GM12891 (cell line): ENCODE data around the gene TSEN2.
"Not testable (repeated sequence)": the region's sequence is repeated elsewhere in the genome, so short reads cannot be mapped to it uniquely, and the experiment has no call there.

Experiments used
- DNase-seq: peaks from one replicate; pipeline ENCODE4 v3.0.0; 2011; ENCODE audit warnings: low spot score; ENCODE audit not compliant: insufficient read length
- FAIRE-seq: peaks from 2 replicates; lab custom pipeline; 2011; peaks lifted over from hg19 to GRCh38; lab: Jason Lieb, UNC
- PAX5 ChIP-seq: IDR thresholded peaks from 2 replicates; pipeline ENCODE4 v1.6.1; 2011; ENCODE audit warnings: low read length, moderate library complexity, mild to moderate bottlenecking; ENCODE audit not compliant: insufficient read depth, severe bottlenecking
- POLR2A ChIP-seq: IDR thresholded peaks from 2 replicates; pipeline ENCODE4 v1.6.1; 2011; ENCODE audit warnings: low read depth, low read length, control low read depth
- POLR2AphosphoS5 ChIP-seq: IDR thresholded peaks from 2 replicates; pipeline ENCODE4 v1.6.1; 2011; ENCODE audit warnings: low read depth, low read length, control low read depth
- POU2F2 ChIP-seq: IDR thresholded peaks from 2 replicates; pipeline ENCODE4 v1.6.1; 2011; ENCODE audit warnings: low read depth, mild to moderate bottlenecking, control low read depth, low read length, moderate library complexity
- SPI1 ChIP-seq: IDR thresholded peaks from 2 replicates; pipeline ENCODE4 v1.6.1; 2011; ENCODE audit warnings: low read depth, low read length, control low read depth
- TAF1 ChIP-seq: IDR thresholded peaks from 2 replicates; pipeline ENCODE4 v1.6.1; 2011; ENCODE audit warnings: low read depth, low read length, control low read depth

Gene TSEN2

DNA sequence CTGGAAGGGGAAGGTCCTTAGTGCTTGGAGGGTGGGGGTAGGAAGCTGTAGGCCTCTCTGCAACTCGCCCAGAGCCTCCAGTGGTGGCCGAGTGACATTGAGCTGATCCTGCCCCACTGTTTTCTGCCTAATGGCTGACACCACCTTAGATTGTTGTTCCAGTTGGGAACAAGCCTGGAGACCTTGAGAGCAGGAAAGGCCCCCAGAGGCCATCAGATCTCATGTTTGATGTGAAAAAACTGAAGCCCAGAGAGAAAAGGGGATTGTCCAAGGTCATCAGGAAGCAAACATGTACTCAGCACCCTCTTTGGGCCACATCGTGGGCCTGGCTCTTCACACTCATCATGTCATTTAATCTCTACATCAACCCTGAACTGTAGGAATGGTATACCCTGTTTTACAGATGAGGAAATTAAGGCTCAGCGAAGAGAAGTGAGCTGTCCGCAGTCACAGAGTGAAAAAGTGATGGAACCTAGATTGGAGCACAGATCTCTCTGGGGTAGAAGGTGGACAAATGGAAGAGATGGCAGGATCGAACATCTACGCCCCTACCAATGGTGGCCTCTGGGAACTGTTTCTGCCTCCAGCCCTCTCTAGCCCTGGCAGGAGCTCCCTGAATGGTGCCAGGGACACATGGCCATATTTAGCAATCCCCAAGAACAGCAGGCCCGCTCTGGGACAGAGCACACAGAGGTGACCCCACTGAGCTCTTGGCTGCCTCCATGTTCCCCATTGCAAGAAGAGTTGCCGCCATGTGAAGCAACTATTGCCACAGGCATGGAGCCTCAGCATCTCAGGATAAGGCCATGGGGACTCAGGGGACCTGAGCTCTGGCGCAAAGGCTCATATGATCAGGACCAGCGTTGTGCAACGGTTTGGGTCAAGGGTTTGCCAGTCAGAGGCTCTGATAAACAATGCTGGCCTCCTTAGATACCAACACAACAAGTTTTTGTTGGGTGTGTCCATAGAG is 31.6 kb upstream of the TSEN2 start:
- TF ChIP-seq POU2F2, result no peak
- TF ChIP-seq PAX5, result no peak
- TF ChIP-seq TAF1, result no peak
- TF ChIP-seq SPI1, result no peak
- TF ChIP-seq POLR2AphosphoS5, result no peak
- no peak for TF ChIP-seq POLR2A
- FAIRE-seq, result no peak

DNA sequence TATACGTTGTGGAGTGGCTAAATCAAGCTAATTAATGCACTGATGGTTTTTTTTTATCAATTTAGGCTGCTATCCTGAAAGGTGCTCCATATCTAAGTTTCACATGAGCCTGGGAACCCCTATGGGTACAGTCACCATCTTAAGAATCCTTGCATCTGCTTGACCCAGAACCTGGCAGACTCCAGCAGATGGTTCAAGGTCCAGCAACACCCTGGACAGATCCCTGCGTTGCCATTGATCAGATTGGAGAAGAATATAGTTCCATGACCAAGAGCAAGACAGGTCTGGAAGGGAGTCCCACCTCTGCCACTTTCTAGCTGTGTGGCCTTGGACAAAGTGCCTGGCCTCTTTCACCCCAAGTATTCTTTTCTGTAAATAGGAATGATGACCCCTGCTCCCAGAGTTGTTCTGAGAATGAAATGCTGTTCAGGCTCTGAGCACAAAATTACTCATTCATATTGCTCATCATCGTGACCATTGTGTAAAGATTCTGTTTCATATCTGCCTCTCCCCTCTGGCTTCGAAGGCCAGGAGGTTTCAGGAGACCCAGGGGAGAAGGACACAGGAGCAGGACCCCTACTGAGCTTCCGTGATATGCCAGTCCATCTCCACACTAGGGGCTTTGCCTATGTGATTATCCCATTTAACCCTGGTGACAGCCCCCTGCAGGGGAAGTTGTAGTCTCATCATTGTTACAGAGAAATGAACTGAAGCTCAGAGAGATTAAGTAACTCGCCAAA is 30.0 kb upstream of the TSEN2 start:
- DNase-seq (no peak), FAIRE-seq (no peak)
- TF ChIP-seq SPI1 (no peak), POLR2A (no peak)

More for the DNA sequence above, 31.6 kb upstream of the TSEN2 start:
- no peak for DNase-seq

DNA sequence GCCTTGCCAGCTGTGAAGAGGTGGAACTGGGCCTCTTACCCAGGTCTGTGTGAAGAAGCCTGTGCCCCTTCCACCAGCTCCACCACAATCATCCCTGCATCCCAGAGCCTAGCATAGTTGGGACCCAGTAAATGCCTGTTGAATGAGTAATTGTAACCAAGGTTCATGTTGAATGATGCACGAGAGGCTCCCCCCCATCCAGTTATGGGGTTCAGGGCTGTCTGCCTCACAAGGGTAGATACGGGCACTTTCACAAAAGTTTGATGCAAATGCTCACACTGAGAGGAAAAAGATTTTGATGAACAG is 29.5 kb upstream of the TSEN2 start:
- TF ChIP-seq POLR2A (no peak), POU2F2 (no peak), PAX5 (no peak), POLR2AphosphoS5 (no peak), TAF1 (no peak), SPI1 (no peak)
- FAIRE-seq (no peak), DNase-seq (no peak)

DNA sequence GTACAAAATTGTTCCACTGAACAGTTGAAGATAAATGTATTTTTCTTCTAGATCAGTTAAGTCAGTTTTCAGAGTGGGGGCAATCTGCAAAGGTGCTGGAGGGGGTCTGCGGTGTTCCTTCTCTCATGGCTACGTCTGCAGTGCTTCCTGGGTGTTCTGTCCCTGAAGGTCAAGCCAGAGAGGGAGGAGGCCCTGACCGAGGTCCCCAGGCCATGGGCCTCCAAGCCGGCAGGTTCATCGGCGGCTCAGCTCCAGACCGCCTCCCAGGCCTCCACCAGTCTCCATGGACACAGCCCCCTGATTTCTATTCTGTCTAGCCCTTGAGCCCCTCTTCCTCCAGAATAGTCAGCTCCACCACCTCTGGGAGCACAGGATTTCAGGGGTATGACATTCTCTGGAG is 28.5 kb upstream of the TSEN2 start:
- FAIRE-seq, result no peak

DNA sequence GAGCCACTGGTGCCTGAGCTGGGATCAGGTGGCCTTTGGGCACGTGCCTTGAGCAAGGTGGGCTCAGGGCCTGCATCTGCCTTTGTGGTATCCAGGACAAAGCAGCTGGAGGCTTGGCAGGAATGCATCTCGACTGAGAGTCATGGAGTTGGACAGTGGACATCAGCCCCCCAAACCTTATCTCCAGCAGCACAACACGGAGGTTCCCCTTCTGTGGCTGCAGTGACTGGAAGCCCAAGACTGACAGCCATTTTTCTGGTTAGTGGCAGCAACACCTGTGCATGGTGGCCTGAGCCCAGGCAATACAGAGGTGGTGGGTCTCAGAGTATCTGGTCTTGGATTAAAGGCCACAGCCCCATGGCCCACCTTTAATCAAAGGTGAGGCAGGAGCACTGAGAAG is 27.8 kb upstream of the TSEN2 start:
- TF ChIP-seq SPI1, result no peak
- TF ChIP-seq POLR2AphosphoS5, result no peak
- no peak for TF ChIP-seq POLR2A
- TF ChIP-seq TAF1, result no peak
- TF ChIP-seq PAX5, result no peak
- TF ChIP-seq POU2F2, result no peak
- no peak for FAIRE-seq
- DNase-seq, result no peak

More for the DNA sequence above, 28.5 kb upstream of the TSEN2 start:
- TF ChIP-seq SPI1, result no peak
- TF ChIP-seq POU2F2, result no peak
- no peak for TF ChIP-seq PAX5
- no peak for TF ChIP-seq POLR2A
- no peak for DNase-seq

DNA sequence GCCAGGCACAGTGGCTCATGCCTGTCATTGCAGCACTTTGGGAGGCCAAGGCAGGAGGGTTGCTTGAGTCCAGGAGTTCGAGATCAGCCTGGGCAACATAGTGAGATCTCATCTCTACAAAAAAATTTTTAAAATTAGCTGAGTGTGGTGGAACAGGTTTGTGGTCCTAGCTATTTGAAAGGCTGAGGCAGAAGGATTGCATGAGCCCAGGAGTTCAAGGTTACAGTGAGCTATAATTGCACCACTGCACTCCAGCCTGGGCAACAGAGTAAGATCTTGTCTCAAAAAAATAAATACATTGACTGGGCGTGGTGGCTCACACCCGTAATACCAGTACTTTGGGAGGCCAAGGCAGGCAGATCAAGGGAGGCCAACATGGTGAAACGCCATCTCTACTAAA is 26.9 kb upstream of the TSEN2 start:
- FAIRE-seq, DNase-seq: not testable (repeated sequence)

DNA sequence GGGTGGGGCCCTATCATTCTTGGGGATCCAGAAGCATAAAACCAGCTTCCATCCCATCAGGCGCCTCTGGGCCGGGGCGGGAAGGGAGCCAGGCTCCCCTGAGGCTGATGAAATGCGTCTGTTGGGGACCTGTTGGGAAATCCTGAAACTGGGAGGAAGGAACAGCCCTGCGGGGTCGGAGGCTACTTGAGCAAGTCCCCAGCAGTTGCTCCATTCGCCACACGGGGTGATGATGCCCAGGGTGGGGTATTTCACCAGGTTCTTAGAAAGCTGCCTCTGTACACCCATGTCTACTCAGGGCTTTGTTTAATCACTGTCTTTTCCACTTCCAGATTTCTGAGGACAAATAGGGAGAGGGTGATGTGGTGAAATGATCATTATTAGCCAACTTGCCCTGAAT is 25.4 kb upstream of the TSEN2 start:
- TF ChIP-seq TAF1 (no peak), POLR2AphosphoS5 (no peak), POLR2A (no peak), SPI1 (no peak), POU2F2 (no peak), PAX5 (no peak)
- no peak for DNase-seq
- FAIRE-seq, result no peak

DNA sequence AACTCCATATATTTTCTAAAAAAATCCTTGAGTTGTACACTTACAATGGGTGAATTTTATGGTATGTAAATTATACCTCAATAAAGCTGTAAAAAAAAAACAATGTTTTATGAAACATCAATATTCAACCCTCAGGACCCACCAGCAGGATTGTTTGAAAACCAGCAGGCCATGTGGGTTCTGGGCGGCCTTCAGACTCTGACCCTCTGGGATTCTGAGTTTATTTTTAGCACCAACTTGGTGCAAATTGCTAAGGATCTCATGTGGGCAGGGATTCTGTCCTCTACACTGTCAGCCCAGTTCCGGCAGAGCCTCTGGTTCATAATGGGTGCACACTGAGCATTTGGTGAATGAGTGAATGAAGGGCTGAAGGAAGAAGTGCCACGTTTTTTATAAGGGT is 24.2 kb upstream of the TSEN2 start:
- FAIRE-seq (no peak), DNase-seq (no peak)

DNA sequence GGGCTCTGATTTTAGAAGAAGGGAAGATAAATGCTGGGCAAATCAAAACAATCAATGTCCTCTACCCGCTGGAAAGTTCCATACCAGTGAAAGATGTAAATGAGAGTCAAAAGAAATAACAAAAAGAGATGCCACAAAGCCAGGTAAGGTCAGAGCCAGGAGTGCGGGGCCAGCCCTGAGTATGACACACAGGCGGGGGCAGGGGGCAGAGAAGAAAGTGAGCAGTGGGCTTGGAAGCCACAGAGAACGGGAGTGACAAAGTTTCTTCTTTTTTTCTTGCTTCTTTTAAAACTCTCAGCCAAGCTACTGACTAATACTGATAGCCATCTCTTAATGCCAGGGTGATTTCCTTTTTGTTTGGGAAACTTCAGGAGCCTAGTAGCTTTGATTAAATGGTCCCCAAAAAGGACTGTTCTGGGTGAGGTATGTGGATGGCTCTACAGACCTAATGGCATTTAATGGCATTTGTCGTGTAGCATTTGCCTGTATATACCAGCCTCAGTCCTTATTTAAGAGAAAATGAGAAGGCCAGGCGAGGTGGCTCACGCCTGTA is 23.1 kb upstream of the TSEN2 start:
- no peak for TF ChIP-seq PAX5
- no peak for FAIRE-seq
- DNase-seq, result no peak

More for the DNA sequence above, 24.2 kb upstream of the TSEN2 start:
- no peak for TF ChIP-seq POLR2A
- TF ChIP-seq TAF1, result no peak
- TF ChIP-seq POU2F2, result no peak
- TF ChIP-seq SPI1, result no peak
- no peak for TF ChIP-seq POLR2AphosphoS5
- TF ChIP-seq PAX5, result no peak

DNA sequence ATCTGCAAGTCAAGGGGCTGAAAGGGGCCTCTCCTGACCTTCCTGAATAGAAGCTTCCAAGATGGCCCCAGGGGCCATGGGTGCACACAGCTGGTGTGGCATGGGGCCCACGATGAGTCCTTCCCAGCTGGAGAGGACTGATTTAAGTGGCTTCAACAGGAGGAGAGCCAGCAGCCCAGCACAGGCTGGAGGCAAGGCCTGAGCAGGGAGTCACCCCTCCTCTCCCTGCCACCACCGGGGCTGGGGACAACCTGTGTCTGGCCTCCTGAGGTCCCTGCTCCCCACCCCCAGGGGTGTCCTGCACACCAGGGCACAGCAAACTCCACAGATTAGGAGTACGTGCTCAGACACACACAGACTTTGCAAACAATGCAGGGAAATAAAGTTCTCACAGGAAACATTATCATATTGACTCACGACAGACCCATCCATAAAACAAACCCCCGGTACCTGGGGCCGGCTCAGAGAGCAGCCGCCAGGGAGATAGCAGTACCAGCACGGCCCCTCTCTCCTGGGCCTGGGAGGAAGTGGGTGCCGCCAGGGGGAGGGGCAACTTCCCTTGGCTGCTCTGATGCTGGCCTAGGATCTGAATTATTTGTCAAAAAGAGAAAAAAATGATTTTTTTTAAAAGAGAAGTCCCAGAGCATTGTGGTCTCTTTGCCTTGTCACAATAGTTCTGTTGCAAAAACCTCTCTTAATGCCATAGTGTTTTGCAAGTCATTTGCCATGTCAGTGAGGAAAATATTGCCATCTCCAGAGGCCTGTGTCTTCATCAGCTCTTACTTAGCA is 21.9 kb upstream of the TSEN2 start:
- no peak for FAIRE-seq
- no peak for DNase-seq
- no peak for TF ChIP-seq PAX5
- no peak for TF ChIP-seq POLR2AphosphoS5
- TF ChIP-seq POU2F2, result no peak
- TF ChIP-seq TAF1, result no peak
- no peak for TF ChIP-seq POLR2A
- TF ChIP-seq SPI1, result no peak
